ENCODE results near the gene DRD2. TPM values are rescaled to one million over a fixed set of nuclear protein-coding genes. Genes with fewer than 3 reads are reported as not detected.

The DRD2 gene
- total RNA-seq, 1 donor from 2014 or later = not detected

- DNase-seq (ENCODE audit: low spot score) = no peak
- intact Hi-C loops (cut with DNase I) = no loop called here
Measured at GRCh38 chr11:113448316-113448677, 26.9 kb downstream of the DRD2 start.

DNA sequence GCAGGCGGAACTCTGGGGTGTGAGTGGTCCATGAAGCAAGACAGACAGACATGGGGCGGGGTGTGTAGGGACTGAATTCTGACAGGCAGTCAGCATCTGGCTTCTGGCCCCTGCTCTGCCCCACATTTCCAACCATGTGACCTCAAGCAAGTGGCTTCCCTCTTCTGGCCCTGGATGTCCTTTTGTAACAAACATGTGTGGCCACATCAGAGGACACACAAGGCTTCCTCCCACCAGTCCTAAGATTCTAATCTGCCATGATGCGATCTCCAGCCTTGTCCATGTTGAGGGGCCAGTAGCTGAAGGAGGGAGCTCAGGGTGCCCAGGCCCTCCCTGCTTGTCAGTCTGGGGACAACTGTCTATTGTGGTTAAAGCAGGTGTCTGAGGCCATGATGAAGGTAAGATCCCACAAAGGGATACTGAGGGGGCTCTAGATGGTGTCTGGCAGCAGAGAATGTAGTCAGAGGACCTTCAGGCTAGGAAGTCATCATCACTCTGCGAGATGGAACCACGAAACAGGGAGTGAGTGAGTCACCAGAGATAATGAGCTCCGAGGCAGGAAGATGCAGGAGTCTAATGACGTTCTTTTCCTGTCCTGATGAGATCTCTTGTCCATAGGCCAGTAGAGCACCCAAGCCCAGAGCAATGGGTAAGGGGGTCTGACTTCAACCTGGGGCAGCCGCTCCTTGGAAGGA lies 27.4 kb downstream of the DRD2 start:
- intact Hi-C loops (cut with DNase I) = no loop called here
- DNase-seq (ENCODE audit: low spot score) = no peak

- DNase-seq (ENCODE audit: low spot score) = no peak
- intact Hi-C loops (cut with DNase I) = no loop called here
Measured at GRCh38 chr11:113446938-113447337, 28.3 kb downstream of the DRD2 start.

- intact Hi-C loops (cut with DNase I) = no loop called here
- no peak for DNase-seq (ENCODE audit: low spot score)
Measured at GRCh38 chr11:113446112-113446511, 29.1 kb downstream of the DRD2 start.

DNA sequence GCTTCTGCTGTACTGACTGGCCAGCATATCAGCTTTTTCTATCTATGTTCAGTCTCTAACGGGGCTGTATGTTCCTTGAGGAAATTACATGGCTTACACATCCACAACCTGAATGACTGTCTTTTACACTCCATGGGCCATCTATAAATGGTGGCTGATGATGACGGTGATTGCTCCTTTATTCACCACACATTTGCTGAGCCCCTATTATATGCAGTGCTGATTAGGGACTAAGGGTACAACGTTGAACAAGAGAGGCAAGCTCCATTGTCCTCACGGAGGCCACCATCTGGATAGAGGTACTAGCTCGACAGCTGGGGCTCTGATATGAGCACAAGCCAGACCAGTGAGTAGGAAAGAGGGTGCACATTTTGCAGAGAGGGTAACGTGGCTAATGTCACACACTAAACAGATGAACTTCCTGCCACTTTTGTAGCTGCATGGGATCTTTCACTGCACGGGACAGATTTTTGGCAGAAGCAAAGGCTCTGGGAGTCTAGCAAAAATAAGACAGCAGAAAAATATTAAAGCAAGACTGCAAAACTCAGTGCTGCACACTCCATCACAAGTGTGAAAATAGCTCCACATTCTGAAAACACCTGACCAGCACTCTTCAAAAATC lies 30.6 kb downstream of the DRD2 start:
- intact Hi-C loops (cut with DNase I) = no loop called here
- DNase-seq (ENCODE audit: low spot score) = no peak

GRCh38 chr11:113440816-113441215 lies 34.4 kb downstream of the DRD2 start:
- no peak for DNase-seq (ENCODE audit: low spot score)
- intact Hi-C loops (cut with DNase I) = no loop called here

DNA sequence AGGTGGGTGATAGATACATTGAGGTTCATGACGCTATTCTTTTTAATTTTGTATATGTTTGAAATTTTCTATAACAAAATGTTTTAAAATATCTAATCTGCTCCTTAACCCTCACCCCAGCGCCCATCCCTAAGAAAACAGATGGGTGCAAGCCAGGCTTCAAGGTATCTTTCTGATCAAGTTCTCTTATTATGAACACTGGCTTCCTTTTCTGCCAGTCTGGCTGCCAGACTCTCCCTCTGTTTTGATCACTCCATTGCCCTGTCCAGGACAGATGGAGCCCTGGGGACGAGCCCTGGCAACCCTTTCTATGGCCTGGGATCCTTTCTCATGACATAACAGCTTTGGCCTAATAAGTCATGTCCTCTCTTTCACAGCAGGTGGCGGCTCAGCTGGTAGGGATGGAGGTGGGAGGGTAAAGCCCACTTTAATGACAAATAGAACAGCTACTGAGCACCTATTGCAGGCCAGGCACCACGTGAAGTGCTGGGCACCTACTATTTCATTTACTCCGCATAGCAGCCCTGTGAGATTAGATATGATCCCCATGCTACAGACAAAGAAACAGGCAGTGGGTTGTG lies 38.4 kb downstream of the DRD2 start:
- DNase-seq (ENCODE audit: low spot score) = no peak
- intact Hi-C loops (cut with DNase I) = no loop called here

- intact Hi-C loops (cut with DNase I) = no loop called here
- DNase-seq (ENCODE audit: low spot score) = no peak
Measured at GRCh38 chr11:113435190-113435968, 39.8 kb downstream of the DRD2 start.

GRCh38 chr11:113431746-113432145 lies 43.5 kb downstream of the DRD2 start:
- intact Hi-C loops (cut with DNase I) = no loop called here
- no peak for DNase-seq (ENCODE audit: low spot score)

GRCh38 chr11:113426686-113427085 lies 48.5 kb downstream of the DRD2 start:
- intact Hi-C loops (cut with DNase I) = no loop called here
- DNase-seq (ENCODE audit: low spot score) = no peak

GRCh38 chr11:113420808-113421207 lies 54.4 kb downstream of the DRD2 start:
- intact Hi-C loops (cut with DNase I) = no loop called here
- no peak for DNase-seq (ENCODE audit: low spot score)

GRCh38 chr11:113419454-113420003 lies 55.7 kb downstream of the DRD2 start:
- DNase-seq (ENCODE audit: low spot score) = no peak
- intact Hi-C loops (cut with DNase I) = no loop called here

- intact Hi-C loops (cut with DNase I) = no loop called here
- no peak for DNase-seq (ENCODE audit: low spot score)
Measured at GRCh38 chr11:113417428-113417827, 57.8 kb downstream of the DRD2 start.

DNA sequence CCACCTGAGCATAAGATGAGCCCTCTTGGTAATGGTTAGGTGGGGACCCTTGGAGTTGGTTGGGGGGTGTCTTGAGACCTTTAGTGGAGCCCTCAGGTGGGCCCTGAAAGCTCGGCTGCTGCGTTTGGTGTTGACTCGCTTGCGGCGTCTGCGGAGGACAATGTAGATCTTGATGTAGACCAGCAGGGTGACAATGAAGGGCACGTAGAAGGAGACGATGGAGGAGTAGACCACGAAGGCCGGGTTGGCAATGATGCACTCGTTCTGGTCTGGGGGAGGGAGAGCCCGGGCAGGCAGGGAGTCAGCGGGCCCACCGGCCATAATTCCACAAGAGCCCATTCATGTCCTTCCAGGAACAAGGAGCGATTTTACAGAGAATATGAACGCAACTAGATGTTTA lies 59.9 kb downstream of the DRD2 start:
- intact Hi-C loops (cut with DNase I) = no loop called here
- DNase-seq (ENCODE audit: low spot score) = no peak

- intact Hi-C loops (cut with DNase I) = no loop called here
Measured at GRCh38 chr11:113412675-113413074, 62.5 kb downstream of the DRD2 start.

DNA sequence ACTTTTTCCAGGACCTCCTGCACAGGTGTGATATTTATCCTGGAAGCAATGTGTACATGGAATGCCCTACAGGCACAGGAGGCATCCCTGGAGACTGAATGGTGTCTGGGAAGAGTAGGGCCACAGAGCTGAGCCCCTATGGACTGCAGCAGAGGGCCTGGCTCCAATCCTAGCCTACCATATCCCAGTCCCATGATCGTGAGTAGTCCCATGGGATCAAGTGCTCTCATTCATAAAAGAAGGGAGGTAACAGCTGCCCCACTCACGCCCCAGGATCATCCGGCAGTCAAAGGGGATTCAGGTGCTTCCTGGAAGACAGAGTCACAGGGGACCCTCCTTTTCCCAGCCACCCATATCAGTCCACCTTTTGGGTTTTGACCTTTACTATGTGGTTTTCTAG lies 63.7 kb downstream of the DRD2 start:
- DNase-seq (ENCODE audit: low spot score) = no peak
- intact Hi-C loops (cut with DNase I) = no loop called here

More at GRCh38 chr11:113412675-113413074, 62.5 kb downstream of the DRD2 start:
- no peak for DNase-seq (ENCODE audit: low spot score)

GRCh38 chr11:113410414-113411135 lies 64.6 kb downstream of the DRD2 start:
- no peak for DNase-seq (ENCODE audit: low spot score)
- intact Hi-C loops (cut with DNase I) = no loop called here

DNA sequence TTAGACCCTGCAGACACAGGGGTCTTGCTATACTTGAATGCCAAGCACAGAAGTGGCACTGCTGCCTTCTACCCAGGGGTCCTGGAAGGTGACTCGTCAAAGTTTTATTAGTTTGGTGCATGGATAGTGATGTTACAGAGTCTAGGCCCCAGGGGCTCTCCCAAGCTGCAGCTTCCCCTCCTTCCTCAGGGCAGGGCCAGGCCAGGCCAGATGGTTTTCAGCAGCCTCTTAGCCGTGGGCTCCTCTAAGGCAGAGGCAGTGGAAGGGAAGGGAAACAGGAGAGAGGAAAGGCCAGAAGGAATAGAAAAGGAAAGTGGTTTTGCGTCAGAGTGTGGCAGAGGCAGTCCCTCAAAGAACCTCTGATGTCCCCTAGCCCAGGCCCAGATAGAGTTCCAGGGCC lies 65.7 kb downstream of the DRD2 start:
- intact Hi-C loops (cut with DNase I) = no loop called here
- no peak for DNase-seq (ENCODE audit: low spot score)

GRCh38 chr11:113408887-113409286 lies 66.3 kb downstream of the DRD2 start:
- no peak for DNase-seq (ENCODE audit: low spot score)
- intact Hi-C loops (cut with DNase I) = no loop called here

GRCh38 chr11:113408206-113408605 lies 67.0 kb downstream of the DRD2 start:
- peak; percentile 63 for DNase-seq (ENCODE audit: low spot score)
- intact Hi-C loops (cut with DNase I) = no loop called here
